Measurements from ENCODE around the gene COPE. TPM values are rescaled to one million over a fixed set of nuclear protein-coding genes. Genes with fewer than 3 reads are reported as not detected.

The COPE gene
- total RNA-seq, 1 donor from 2014 or later: 161 TPM

- H3K4me1 Mint-ChIP-seq: no peaks in the 10 kb centered on the region
These were observed 58.9 kb downstream of the COPE start for GRCh38 chr19:18860302-18860700.

DNA sequence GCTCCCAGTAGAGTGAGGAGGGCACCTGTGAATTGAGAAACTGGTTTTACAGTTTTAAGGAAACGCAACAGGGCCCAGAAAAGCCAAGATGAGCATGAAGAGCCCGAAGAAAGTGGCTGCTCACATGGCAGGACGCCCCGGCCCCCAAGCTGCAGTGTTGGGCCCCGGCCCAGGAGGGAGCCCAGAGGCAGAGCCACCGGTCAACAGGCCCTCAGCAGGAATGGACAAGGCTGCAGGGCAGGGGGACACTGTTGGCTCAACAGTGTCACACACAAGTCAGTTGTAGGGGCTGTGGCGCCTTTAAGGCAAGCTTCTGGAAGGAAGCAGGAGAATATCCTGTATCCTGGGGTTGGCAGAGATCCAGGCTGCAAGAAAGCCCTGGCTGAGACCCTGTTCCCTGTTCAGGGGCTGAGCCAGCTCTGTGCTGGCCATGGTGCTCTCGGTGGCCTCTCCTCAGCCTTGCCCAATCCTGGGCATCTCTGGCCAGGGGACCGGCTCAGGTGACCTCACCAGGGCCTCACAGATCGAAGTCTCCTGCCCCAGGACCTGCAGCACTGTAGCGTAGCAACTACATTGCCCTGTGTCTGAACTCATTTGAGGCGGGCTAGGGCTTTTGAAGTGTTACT, 59.4 kb downstream of the COPE start:
- H3K36me3 Mint-ChIP-seq: peaks cover 28% of the 10 kb centered on the region
- no peak overlapping the region for H3K27ac Mint-ChIP-seq
- H3K4me3 Mint-ChIP-seq: no peak overlapping the region
- H3K9me3 Mint-ChIP-seq: no peaks in the 10 kb centered on the region
- no peak for DNase-seq (ENCODE audit: low spot score in 2 of 2, unreplicated experiment in 2 of 2)
- H3K27me3 Mint-ChIP-seq (ENCODE audit: low read depth): no peaks in the 10 kb centered on the region
- TF ChIP-seq, protein P1, sequence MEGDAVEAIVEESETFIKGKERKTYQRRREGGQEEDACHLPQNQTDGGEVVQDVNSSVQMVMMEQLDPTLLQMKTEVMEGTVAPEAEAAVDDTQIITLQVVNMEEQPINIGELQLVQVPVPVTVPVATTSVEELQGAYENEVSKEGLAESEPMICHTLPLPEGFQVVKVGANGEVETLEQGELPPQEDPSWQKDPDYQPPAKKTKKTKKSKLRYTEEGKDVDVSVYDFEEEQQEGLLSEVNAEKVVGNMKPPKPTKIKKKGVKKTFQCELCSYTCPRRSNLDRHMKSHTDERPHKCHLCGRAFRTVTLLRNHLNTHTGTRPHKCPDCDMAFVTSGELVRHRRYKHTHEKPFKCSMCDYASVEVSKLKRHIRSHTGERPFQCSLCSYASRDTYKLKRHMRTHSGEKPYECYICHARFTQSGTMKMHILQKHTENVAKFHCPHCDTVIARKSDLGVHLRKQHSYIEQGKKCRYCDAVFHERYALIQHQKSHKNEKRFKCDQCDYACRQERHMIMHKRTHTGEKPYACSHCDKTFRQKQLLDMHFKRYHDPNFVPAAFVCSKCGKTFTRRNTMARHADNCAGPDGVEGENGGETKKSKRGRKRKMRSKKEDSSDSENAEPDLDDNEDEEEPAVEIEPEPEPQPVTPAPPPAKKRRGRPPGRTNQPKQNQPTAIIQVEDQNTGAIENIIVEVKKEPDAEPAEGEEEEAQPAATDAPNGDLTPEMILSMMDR (IDR thresholded peaks at IDR 0.05; ENCODE audit: unreplicated experiment): no peak
- no peaks in the 10 kb centered on the region for H3K4me1 Mint-ChIP-seq

More at GRCh38 chr19:18860302-18860700, 58.9 kb downstream of the COPE start:
- Mint-ChIP-seq H3K4me3 (no peak overlapping the region), H3K36me3 (peaks cover 27% of the 10 kb centered on the region), H3K9me3 (no peaks in the 10 kb centered on the region), H3K27ac (no peak overlapping the region), H3K27me3 (ENCODE audit: low read depth) (no peaks in the 10 kb centered on the region)
- DNase-seq (ENCODE audit: low spot score in 2 of 2, unreplicated experiment in 2 of 2): no peak
- TF ChIP-seq, protein P1 (IDR thresholded peaks at IDR 0.05; ENCODE audit: unreplicated experiment): no peak

GRCh38 chr19:18858906-18859646, 60.1 kb downstream of the COPE start:
- H3K9me3 Mint-ChIP-seq: no peaks in the 10 kb centered on the region
- H3K4me1 Mint-ChIP-seq: no peaks in the 10 kb centered on the region
- H3K27me3 Mint-ChIP-seq (ENCODE audit: low read depth): no peaks in the 10 kb centered on the region
- TF ChIP-seq, protein P1 (IDR thresholded peaks at IDR 0.05; ENCODE audit: unreplicated experiment): no peak
- H3K27ac Mint-ChIP-seq: no peak overlapping the region
- H3K4me3 Mint-ChIP-seq: no peak overlapping the region
- DNase-seq (ENCODE audit: low spot score in 2 of 2, unreplicated experiment in 2 of 2): no peak
- peaks cover 28% of the 10 kb centered on the region for H3K36me3 Mint-ChIP-seq

DNA sequence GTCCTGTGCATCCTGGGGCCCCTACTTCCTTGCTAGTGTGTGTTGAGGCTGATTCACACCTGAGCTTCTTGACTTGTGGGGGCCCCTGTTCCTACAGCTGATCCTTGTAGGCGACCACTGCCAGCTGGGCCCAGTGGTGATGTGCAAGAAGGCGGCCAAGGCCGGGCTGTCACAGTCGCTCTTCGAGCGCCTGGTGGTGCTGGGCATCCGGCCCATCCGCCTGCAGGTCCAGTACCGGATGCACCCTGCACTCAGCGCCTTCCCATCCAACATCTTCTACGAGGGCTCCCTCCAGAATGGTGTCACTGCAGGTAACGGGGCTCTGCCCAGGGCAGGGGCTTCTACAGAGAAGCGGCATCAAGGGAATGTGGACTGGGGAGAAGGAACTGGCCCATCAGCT, 62.0 kb downstream of the COPE start:
- TF ChIP-seq, protein P1 (IDR thresholded peaks at IDR 0.05; ENCODE audit: unreplicated experiment): no peak
- Mint-ChIP-seq H3K27ac (no peak overlapping the region), H3K9me3 (no peaks in the 10 kb centered on the region), H3K4me1 (no peaks in the 10 kb centered on the region), H3K36me3 (peaks cover 26% of the 10 kb centered on the region), H3K27me3 (ENCODE audit: low read depth) (no peaks in the 10 kb centered on the region), H3K4me3 (no peak overlapping the region)
- DNase-seq (ENCODE audit: low spot score in 2 of 2, unreplicated experiment in 2 of 2): no peak

GRCh38 chr19:18856385-18857126, 62.6 kb downstream of the COPE start:
- TF ChIP-seq, protein P1 (IDR thresholded peaks at IDR 0.05; ENCODE audit: unreplicated experiment): no peak
- no peaks in the 10 kb centered on the region for H3K4me1 Mint-ChIP-seq
- peaks cover 22% of the 10 kb centered on the region for H3K36me3 Mint-ChIP-seq
- no peak overlapping the region for H3K4me3 Mint-ChIP-seq
- no peaks in the 10 kb centered on the region for H3K9me3 Mint-ChIP-seq
- H3K27ac Mint-ChIP-seq: no peak overlapping the region
- no peaks in the 10 kb centered on the region for H3K27me3 Mint-ChIP-seq (ENCODE audit: low read depth)
- no peak for DNase-seq (ENCODE audit: low spot score in 2 of 2, unreplicated experiment in 2 of 2)
